Keratinocyte (primary cell): ENCODE data around the gene FAF1.

Source experiments
- EZH2 ChIP-seq: IDR thresholded peaks from one replicate; pipeline ENCODE4 v1.6.1; 2012; ENCODE audit warnings: inconsistent platforms, mild to moderate bottlenecking, low read length, moderate library complexity
- TF ChIP-seq, protein P1 (sequence below), 3 experiments: IDR thresholded peaks in 1 of 3; conservative IDR thresholded peaks in 1 of 3; optimal IDR thresholded peaks in 1 of 3; 2 replicates in 2 of 3; 3 replicates in 1 of 3; pipeline versions ENCODE3 to v1.5.1; 2011; ENCODE audit warnings: low read length in 3 of 3, mild to moderate bottlenecking in 3 of 3, moderate library complexity in 2 of 3, control low read depth in 1 of 3, inconsistent platforms in 1 of 3; ENCODE audit not compliant: insufficient read depth in 2 of 3; ENCODE audit errors: extremely low read depth in 1 of 3

- TF ChIP-seq EZH2 = no peak
- TF ChIP-seq, protein P1, sequence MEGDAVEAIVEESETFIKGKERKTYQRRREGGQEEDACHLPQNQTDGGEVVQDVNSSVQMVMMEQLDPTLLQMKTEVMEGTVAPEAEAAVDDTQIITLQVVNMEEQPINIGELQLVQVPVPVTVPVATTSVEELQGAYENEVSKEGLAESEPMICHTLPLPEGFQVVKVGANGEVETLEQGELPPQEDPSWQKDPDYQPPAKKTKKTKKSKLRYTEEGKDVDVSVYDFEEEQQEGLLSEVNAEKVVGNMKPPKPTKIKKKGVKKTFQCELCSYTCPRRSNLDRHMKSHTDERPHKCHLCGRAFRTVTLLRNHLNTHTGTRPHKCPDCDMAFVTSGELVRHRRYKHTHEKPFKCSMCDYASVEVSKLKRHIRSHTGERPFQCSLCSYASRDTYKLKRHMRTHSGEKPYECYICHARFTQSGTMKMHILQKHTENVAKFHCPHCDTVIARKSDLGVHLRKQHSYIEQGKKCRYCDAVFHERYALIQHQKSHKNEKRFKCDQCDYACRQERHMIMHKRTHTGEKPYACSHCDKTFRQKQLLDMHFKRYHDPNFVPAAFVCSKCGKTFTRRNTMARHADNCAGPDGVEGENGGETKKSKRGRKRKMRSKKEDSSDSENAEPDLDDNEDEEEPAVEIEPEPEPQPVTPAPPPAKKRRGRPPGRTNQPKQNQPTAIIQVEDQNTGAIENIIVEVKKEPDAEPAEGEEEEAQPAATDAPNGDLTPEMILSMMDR (optimal IDR thresholded peaks at IDR 0.05 in 1 of 3, IDR thresholded peaks at IDR 0.05 in 1 of 3, conservative IDR thresholded peaks at IDR 0.05 in 1 of 3; ENCODE audit: extremely low read depth in 1 of 3, insufficient read depth in 2 of 3, low read length in 3 of 3) = no peak
These were observed 509.0 kb downstream of the FAF1 start for GRCh38 chr1:50450861-50451653.
